M059J (cell line): ENCODE results near the gene ANKRD22. TPM values are rescaled to one million over a fixed set of nuclear protein-coding genes. Genes with fewer than 3 reads are reported as not detected.
"Not testable (repeated sequence)": the region's sequence is repeated elsewhere in the genome, so short reads cannot be mapped to it uniquely, and the experiment has no call there.

ENCODE experiments used
- DNase-seq: peaks from one replicate; pipeline ENCODE4 v3.0.0-alpha.2; 2012; ENCODE audit warnings: low read depth
- total RNA-seq: library from RNA; depleted of rRNA; stranded (reverse); fragments of >200 nt; shearing (Covaris generic); gene quantifications from 2 replicates; pipeline ENCODE4 v1.2.3, GENCODE V29; 2014

The ANKRD22 gene
- total RNA-seq, 1 experiment from 2014 or later: not detected

DNA sequence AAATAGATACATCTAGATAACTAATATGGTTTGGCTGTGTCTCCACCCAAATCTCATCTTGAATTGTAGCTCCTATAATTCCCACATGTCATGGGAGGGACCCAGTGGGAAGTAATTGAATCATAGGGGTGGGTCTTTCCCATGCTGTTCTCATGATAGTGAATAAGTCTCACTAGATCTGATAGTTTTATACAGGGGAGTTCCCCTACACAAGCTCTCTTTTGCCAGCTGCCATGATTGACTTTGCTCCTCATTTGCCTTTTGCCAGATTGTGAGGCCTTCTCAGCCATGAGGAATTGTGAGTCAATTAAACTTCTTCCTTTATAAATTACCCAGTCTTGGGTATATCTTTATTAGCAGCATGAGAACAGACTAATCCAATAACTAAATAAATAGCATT, 14.0 kb downstream of the ANKRD22 start:
- DNase-seq: not testable (repeated sequence)

DNA sequence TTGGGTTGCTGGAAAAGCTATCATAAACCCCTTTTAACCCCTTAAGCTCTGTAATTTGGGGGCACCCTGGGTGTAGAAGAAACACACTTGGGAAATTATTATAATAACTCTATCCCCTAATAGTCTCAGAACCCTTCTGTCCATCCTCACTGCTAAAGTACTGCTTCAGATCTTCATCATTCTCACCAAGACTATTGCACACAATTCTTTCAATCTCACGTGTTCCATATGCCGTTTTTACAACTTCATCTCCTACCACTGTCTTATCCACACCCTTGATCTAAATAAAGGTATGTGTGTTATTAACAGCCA, 15.8 kb downstream of the ANKRD22 start:
- DNase-seq: no peak

DNA sequence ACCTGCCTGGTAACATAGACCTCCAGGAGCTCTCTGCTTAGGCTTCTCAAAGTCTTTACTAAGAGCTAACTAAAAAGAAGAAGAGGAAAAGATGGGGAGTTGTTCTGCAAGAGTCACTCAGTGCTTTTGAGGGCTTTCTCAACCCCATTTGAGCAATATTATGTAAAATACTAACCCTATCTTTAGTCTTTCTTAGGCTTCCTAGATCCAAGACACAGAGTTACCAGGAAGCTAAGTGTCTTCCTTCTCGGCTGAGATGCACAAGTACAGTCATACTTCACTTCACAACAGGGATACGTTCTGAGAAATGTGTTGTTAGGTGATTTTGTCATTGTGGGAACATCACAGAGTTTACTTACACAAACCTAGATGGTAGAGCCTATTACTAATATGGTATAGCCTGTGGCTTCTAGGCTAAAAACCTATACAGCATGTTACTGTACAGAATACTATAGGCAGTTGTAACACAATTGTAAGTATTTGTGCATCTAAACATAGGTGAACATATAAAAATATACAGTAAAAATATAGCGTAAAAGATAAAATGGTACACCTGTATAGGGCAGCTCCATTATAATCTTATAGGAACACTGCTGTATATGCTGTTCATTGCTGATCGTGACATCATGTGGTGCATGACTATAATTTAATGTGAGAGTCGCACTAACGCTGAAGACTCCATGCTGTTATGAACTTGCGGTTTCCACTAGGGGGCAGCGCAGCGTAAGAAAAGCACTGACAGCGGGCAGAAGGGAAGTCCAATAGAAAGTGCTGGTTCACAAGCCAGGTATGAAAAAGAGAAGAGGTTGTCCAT, 16.3 kb downstream of the ANKRD22 start:
- DNase-seq: peak; percentile 81

DNA sequence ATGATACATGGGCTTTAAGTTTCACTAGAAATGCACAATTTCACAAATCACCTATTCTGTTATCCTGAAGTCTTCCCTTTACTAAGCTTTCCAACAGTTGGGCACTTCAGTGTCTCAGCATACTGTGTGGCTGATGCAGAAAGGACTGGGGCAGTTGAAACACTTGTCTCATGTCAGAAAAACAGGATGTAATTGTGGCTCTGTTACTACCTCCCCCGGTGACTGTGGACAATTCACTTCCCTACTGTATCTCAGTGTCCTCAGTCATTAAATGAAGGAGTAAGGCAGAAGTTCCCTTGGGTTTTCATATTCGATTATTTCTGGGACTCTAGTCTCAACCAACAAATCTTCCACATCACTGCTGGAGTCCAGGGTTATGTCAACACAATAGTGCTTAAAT, 17.9 kb downstream of the ANKRD22 start:
- no peak for DNase-seq

DNA sequence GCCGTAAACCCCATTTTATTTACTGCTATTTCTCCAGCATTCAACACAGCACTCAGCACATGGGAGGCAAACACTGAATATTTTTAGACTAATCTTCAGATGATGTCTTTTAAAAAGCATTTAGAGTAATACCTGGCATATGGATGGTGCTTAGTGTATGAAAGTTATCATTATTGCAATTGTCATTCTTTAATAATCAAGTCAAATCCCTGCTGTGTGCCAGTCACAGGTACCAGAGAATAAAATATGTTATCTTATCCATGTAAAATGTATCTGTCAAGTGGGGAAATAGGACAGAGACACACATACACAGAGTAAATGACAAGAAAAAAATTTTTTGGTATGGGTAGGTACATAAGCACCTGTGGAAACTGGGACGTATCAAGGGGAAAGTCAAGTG, 18.5 kb downstream of the ANKRD22 start:
- DNase-seq: no peak

DNA sequence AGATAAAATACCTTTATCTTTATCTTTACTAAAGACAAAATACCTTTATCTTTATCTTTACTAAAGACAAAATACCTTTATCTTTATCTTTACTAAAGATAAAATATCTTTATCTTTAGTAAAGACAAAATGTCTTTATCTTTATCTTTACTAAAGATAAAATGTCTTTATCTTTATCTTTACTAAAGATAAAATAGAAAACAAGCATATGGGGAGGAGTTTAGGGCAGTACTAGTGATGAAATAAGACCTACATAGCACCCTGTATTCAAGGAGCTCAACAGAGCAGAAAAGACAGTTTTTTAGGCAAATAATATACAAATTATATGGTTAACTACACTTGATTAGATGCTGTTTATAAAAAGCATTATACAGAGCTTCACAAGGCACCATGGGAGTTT, 19.3 kb downstream of the ANKRD22 start:
- no peak for DNase-seq

DNA sequence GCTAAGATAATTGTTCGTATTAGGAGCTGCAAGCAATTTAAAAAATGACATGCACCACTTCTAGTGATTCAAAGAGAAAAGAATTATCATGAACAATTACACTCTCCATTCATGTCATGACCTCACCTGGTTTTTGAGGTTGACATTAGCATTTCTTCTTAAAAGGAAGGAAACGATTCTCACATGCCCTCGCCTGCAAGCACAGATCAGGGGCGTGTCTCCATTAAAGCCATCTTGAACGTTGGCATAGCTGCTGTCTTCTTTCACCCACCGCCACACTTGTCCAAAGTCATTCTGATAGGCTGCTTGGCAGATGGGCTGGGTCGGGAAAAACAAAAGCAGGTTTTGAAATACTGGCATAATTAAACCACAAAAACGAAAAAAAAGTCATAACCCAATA, 19.9 kb downstream of the ANKRD22 start:
- DNase-seq: no peak

DNA sequence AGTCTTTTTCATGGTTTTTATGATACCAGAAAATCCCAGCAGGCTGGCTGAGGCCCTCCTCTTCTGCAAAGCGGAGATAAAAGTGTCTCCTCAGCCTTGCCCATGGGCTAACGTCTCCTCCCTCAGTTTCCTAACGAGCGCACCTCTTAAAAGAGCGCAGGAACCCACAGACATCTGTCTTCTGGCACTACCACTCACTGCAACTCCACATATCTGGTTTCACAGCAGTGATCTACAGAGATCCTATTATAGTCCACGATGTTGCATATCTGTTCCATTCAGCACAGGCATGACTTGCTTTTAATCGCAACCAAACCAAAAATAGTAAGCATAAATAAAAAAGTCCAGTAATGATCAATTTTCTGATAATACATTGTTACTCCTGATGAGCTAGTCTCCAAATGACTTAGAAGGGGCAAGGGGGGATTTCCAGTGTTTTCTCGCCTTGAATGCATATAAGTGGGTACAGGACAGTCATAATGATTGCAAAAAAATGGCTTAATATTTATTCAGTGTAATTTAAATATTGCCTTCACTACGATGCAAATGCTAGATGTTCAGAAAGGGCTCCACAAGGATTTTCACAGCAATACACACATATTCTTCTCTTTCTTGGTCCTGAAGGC, 20.9 kb downstream of the ANKRD22 start:
- no peak for DNase-seq

DNA sequence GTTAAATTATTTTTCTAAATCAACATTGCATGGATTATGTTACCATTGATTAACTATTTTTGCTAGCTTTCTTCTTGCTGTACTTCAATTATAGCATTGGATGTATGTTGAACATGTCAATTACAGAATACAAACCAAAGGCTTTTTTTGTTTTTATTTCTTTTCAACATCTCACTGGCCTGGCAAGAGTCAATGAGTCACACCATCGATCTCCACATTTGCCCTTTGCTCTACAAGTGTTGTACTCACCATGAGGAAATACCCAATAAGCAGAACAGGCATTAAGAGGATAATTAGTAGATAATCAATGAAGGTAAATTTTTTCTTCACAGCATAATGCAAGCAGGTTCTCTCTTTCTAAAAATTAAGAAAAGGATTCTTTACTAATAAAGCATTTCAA, 23.3 kb downstream of the ANKRD22 start:
- DNase-seq: no peak

DNA sequence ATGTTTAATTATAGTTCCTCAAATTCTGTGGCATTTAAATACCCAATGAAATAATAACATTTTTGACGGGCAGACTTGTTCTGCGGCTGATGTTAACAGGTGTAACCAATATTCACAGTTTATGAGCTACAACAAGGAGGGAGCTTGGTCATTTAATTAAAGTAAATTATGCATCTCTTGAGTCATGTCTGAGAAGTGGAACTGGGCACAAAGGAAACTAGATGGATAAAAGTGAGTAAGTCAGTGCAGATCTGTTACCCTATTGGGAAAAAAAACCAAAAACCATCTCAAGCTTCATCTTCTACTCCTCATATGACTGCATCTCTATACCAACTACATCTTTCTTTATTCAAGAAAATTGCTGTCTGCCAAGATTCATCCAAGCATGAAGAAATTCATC, 24.0 kb downstream of the ANKRD22 start:
- DNase-seq: no peak

DNA sequence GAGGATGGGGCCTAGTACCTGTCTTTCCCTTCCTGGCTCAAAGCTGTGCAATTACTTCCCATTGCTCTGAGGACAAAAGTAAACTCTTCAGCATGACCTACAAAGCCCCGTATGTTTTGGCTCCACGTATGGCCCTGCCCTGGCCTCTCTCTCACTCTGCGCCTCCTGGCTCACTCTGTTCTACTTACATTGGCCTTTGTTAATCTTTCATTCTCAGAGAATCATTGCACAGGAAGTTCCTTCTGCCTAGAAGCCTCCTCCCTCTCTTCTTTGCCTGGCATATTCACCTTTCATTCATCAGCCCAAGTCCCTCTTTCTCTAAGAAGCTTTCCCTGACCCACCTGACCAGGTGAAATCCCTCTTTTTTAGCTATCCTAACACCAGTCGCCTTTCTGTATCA, 25.3 kb downstream of the ANKRD22 start:
- no peak for DNase-seq

DNA sequence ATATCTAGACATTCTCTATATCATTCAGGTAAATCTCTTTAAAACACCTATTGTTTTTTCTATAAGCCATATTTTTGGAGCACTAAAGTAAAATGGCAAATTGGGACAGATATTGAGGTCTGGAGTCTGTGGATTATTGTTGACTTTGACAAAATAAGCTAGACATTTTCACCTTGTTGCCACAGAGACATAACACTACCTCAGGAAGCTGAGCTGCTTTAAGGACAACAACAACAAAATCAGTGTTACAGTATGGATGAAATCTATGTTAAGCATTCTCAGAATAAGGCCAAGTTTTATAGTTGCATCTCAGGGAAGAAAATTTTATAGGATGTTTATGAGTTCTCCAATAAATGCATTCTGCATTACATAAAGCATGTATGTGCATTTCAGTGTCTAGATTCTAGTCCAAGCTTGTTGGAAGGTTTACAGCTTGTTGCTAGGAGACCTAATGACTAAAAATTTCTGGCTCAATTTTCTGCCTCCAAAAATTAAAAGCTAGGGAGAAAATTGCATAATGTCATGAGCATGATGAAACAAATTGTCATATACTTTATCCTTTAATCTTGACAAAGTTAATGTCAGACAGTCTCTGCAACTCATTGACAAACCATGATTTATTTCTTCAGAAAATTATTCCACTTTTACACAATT, 30.8 kb downstream of the ANKRD22 start:
- DNase-seq: peak; percentile 67

DNA sequence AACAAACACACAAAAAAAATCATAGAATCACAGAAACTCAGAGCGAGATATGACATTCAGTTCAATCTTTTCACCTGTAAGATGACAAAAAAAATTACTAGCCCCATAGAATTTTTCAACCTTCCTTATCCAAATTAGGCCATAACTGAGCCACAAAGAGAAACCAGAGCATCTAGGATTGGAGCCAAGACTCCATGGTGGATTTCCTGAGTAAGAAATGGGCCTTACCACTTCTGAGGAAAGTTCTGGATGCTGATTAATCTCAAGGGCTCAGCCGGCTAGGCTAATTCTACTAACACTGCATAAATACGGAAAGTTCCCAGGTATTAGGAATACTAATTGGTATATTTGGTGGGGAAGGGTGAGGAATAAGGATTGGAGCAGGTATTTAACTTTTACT, 32.4 kb downstream of the ANKRD22 start:
- DNase-seq: peak; percentile 55

DNA sequence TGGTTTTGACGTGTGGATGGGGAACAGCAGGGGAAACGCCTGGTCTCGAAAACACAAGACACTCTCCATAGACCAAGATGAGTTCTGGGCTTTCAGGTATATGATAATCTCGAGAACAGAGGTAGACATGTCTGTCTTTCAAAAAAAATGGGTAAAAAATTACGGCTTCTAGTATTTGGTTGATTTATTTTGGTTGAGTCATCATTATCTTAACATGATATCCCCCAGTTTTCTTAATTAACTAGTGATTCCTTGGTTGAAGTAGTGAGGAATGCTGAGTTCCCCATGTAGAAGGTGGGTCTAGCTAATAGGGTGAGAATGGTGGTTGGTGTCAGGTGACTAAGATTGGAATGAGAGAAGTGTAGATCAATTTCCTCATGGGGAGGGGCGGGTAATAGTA, 38.4 kb downstream of the ANKRD22 start:
- DNase-seq: no peak

DNA sequence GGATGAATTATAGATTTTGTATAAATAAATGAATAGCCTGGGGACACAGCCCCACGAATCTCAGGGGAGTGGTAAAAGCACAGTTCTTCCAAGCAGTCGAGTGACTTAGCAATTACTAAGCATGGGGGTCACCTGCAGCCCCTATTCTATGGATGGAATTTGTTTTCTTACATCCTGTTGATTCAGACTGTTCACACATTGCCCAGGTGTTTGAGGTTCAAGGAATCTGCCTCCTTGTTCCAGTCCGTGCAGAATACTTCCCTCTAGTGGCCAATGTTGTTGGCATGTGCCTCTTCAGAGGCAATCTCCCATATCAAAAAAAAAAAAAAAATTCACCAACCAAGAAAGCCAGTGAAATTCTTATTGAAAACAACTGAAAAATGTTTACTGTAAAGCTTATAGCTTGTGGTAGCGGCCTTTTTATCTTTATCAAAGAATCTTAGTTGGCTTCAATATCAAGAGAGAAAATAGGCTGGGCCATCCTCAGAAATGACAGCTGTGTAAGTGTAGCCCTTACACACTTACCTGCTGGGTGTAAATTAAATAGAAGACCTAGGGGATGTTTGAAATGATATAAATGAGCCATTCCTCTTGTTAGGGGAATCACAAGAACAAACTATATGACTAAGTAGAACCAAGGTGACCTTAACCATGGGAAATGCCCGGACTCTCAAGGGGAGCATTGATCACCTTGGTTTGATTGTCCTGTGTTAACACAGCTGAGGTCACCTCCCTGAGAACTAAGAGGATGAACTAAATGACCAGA, 41.3 kb downstream of the ANKRD22 start:
- peak; percentile 79 for DNase-seq

DNA sequence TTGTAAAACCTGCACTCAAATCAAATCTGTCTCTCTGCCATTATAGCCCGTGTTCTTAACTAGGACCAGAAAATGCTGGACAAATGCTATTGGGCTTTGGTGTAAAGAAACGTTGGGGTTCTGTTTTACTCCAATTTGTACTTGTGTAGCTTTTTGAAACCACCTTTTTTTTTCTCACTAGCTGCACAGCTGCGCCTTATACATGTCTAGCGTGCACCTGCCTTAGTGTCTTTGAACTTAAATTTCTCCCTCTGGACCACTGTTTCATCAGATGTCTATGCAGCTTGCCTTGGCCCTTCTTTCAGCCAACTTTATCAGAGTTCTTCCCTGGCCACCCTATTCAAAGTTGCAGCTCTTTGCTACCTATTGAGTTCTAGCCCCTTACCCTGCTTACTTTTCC, 42.0 kb downstream of the ANKRD22 start:
- no peak for DNase-seq

DNA sequence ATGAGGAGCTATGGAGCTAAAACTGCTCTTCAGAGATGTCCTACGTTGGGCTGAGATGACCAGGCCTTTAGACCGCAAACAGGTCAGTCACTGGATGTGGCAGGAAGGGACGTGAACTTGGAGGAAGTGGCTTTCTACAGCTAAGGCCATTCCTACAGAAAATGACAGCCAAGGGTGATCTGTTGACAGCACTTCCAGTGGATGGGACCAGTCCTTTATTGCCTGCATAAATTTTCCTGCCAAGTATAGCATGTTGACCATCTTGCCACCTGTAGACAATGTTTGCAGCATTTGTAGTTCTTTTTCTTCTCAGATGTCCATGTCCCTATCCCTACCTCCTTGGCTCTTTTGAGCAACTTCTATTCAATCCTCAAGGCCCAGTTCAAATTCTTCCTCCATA, 45.7 kb downstream of the ANKRD22 start:
- no peak for DNase-seq

DNA sequence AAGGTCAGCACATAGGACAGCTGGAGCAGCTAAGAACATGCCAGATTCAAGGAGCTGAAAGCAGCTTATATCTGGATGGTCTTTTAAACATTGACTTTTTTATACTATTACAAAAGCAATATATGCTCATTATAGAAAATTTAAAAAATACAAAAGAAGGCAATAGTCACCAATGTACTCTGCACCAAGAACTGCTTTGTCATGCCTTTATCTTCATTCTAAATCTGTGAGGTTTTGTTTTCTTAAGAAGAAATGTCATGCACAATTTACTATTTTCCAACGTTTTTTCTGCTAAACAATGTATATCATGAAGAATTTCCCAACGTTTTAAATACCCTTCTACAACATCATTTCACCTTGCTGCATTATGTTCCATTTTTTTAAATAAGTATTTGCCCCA, 46.3 kb downstream of the ANKRD22 start:
- no peak for DNase-seq

DNA sequence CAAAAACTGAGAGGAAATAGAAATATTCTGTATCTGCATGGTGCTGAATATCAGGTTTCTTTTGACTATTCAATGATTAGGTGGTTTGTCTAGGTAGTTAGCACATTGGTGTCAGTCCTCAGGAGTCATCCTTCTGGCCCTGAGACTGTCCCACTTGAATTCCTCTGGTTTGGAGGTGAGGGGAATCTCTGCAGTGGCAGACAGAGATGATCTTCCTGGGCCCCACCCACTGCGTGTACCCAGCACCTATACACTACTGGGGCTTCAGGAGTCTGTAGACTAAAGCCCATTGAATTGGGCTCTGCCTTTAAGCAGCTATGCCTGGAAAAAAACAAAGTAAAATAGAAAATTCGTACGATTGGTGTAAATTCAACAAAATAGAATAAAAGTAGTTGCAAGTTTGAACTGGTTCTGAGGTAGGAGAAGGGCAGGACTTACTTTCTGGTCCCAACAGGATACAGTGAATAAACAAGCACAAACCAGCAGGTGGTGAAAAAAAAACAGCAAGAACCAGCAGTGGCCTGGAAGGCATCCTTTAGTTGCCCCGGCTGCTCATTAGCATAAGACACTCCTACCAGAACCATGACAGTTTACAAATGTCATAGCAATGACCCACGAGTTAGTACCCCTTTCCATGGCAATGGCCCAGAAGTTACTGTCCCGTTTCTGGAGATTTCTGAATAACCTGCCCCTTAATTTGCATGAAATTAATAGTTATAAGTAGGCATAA, 47.4 kb downstream of the ANKRD22 start:
- DNase-seq: no peak

DNA sequence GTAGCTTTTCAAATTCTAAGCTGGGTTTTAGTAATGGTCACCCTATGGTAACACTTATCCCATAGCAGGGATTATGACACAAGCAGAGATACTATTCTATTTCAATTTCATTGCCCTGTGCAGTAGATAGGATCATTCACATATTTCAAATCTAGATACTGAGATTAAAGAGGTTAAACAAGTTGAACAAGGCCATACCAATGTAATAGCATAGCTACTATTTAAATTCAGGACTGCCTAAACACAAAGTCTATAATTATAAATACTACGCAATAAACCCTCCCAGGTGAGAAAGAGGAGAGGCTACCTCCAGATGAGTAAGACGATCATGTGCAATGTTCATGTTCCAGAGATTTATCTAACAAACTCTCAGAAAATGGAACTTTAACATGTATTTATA, 48.0 kb downstream of the ANKRD22 start:
- DNase-seq: no peak

DNA sequence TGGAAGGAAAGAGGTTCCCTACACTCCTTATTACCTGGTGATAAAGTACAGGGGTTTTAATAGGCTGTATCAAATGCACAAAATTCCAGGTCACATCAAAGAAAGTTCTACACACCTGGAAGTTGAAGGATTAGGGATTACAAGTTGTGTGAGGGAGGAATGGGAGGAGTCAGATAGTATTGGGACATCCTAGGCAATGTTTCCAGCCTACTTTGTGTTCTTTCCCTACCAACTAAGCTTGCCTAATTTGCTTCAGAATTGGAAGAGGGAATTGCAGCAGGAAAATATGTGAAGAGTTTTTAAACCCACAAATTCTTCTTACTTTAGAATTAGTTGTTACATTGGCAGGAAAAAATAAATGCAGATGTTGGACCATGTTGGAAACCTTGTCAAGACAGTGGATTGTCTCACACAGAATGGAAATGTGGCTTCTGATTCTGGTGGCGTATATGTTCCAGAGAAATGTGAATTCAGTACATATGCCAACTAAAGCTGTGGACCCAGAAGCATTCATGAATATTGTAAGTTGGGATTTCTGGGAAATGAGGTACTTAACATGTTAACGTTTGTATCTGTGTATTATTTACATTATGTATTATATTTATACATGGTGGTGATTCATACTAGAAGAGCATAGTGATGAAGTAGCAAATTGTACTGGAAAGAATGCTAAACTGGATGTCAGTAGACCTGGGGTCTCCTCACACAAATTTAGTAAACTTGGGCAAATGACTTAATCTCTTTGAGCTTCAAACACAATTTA, 48.9 kb downstream of the ANKRD22 start, which contains the start of gene LIPM:
Gene LIPM (plus strand): TSS at position 208 of the 763 bp plus-strand sequence. CDS start 167 bp downstream, at position 375.
- no peak for DNase-seq
